GM23248 (cell line): ENCODE results near the gene FER.
"Not testable (repeated sequence)": the region's sequence is repeated elsewhere in the genome, so short reads cannot be mapped to it uniquely, and the experiment has no call there.

Source experiments
- EZH2 ChIP-seq: fragments of 200-600 bp; sonication (generic); IDR thresholded peaks from 2 replicates; pipeline ENCODE4 v1.6.1; 2018; ENCODE audit warnings: antibody characterized with exemption, mild to moderate bottlenecking; ENCODE audit not compliant: insufficient read depth, poor library complexity, severe bottlenecking
- EZH2phosphoT487 ChIP-seq: fragments of 200-600 bp; sonication (generic); IDR thresholded peaks from 2 replicates; pipeline ENCODE4 v1.6.1; 2018; ENCODE audit warnings: antibody characterized with exemption, moderate library complexity, mild to moderate bottlenecking, low read depth; ENCODE audit not compliant: insufficient read depth

DNA sequence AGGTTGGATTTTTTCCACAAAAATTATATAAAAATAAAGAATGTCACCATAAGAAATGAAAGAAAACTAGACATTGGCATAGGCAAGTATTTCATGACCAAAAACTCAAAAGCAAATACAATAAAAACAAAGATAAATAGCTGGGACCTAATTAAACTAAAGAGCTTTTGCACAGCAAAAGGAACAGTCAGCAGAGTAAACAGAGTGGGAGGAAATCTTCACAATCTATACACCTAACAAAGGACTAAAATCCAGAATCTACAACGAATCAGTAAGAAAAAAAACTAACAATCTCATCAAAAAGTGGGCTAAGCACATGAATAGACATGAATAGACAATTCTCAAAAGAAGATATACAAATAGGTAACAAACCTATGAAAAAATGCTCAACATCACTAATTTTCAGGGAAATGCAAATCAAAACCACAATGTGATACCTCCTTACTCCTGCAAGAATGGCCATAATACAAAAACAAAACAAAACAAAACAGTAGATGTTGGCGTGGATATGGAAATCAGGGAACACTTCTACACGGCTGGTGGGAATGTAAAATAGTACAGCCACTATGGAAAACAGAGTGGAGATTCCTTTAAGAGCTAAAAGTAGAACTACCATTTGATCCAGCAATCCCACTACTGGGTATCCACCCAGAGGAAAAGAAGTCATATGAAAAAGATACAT is 94.7 kb downstream of the FER start:
- not testable (repeated sequence) for TF ChIP-seq EZH2, EZH2phosphoT487
